Right lobe of liver (tissue), 4 donors: ENCODE data around the gene UBQLN3.

ENCODE experiments used
- POLR2A ChIP-seq: fragments of 450-650 bp; IDR thresholded peaks from one replicate; pipeline ENCODE4 v1.6.1; 2017; ENCODE audit warnings: antibody characterized with exemption, mild to moderate bottlenecking
- TF ChIP-seq, protein P1 (sequence below), 4 donors: fragments of 200-600 bp in 3 of 4; fragments of 450-650 bp in 1 of 4; IDR thresholded peaks; one replicate each; pipeline versions ENCODE4 v1.5.1 to v1.8.0; 2016 to 2022; ENCODE audit warnings: antibody characterized with exemption in 4 of 4, mild to moderate bottlenecking in 2 of 4
- donor health status: DM: no; HTN: no; CAD: no.
- donor health status: DM: no; HTN: no; CAD: no.
- donor health status: DM: no; HTN: yes; CAD: no.

DNA sequence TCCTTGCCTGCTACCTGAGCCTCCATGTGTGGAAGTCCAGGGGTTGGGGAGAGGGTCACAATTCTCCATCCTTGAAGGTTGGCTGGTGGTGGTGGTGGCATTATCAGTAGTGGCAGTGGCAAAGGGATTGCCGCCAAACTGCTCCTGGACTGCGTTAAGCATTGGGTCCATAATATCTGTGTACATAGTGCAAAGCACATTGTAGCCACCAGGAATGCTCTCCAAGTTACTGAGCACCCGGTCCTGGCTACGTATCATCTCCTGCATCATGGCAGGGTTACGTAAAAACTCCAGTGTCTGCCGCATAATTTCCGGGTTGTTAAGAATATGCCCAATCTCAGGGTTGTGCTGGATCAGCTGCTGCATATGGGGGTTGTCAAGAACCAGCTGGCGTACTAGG, 1.2 kb downstream of the UBQLN3 start:
- TF ChIP-seq POLR2A: no peak
- TF ChIP-seq, protein P1, sequence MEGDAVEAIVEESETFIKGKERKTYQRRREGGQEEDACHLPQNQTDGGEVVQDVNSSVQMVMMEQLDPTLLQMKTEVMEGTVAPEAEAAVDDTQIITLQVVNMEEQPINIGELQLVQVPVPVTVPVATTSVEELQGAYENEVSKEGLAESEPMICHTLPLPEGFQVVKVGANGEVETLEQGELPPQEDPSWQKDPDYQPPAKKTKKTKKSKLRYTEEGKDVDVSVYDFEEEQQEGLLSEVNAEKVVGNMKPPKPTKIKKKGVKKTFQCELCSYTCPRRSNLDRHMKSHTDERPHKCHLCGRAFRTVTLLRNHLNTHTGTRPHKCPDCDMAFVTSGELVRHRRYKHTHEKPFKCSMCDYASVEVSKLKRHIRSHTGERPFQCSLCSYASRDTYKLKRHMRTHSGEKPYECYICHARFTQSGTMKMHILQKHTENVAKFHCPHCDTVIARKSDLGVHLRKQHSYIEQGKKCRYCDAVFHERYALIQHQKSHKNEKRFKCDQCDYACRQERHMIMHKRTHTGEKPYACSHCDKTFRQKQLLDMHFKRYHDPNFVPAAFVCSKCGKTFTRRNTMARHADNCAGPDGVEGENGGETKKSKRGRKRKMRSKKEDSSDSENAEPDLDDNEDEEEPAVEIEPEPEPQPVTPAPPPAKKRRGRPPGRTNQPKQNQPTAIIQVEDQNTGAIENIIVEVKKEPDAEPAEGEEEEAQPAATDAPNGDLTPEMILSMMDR (IDR thresholded peaks at IDR 0.05): no peak
